ENCODE measurements around the gene ZC3H12C. TPM values are rescaled to one million over a fixed set of nuclear protein-coding genes. Genes with fewer than 3 reads are reported as not detected.

Gene ZC3H12C
- total RNA-seq, 2 experiments from 2014 or later: 0.05 to 0.17 TPM

DNA sequence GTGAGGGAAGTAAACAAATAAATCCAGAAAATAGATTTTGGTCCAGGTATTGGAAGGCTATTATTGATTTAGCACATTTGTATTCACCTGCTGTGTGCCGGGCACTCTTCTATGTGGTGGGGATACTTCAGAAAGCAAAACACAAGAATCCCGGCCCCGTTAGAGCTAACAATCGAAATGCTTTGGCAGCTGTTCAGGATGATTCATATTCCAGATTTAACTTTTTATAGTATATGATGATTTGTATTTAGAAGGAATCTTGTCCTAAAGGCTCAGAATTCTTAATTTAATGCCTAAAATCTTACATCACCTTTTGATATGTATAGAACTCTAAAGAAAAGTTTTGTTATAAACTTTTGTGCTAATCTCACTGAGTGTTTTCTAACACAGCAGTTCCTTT lies 28.0 kb downstream of the ZC3H12C start:
- DNase-seq: no peak
- H3K9me3 Mint-ChIP-seq: no peaks in the 10 kb centered on the region
- no peak overlapping the region for H3K4me3 Mint-ChIP-seq
- Histone ChIP-seq H3K9me3 (ENCODE audit: control insufficient read depth in 1 of 2, insufficient read depth in 1 of 2, low read length in 2 of 2) (peaks cover 0 to 5% of the 10 kb centered on the region in 2 experiments), H3K27ac (ENCODE audit: low read depth in 1 of 2, low read length in 2 of 2) (no peak overlapping the region), H3K27me3 (ENCODE audit: control insufficient read depth in 1 of 2, insufficient read depth in 2 of 2, low read length in 2 of 2) (peaks cover 0 to 6% of the 10 kb centered on the region in 2 experiments), H3K36me3 (ENCODE audit: insufficient read depth, low read length) (no peaks in the 10 kb centered on the region), H3K4me3 (ENCODE audit: low read length) (no peak overlapping the region), H3K4me1 (ENCODE audit: insufficient read depth, low read length) (no peaks in the 10 kb centered on the region)
- TF ChIP-seq, protein P1, sequence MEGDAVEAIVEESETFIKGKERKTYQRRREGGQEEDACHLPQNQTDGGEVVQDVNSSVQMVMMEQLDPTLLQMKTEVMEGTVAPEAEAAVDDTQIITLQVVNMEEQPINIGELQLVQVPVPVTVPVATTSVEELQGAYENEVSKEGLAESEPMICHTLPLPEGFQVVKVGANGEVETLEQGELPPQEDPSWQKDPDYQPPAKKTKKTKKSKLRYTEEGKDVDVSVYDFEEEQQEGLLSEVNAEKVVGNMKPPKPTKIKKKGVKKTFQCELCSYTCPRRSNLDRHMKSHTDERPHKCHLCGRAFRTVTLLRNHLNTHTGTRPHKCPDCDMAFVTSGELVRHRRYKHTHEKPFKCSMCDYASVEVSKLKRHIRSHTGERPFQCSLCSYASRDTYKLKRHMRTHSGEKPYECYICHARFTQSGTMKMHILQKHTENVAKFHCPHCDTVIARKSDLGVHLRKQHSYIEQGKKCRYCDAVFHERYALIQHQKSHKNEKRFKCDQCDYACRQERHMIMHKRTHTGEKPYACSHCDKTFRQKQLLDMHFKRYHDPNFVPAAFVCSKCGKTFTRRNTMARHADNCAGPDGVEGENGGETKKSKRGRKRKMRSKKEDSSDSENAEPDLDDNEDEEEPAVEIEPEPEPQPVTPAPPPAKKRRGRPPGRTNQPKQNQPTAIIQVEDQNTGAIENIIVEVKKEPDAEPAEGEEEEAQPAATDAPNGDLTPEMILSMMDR (IDR thresholded peaks at IDR 0.05): no peak
- ChIA-PET POLR2A (no interaction called here), CTCF (no interaction called here)
- H3K27me3 Mint-ChIP-seq: peaks cover 8% of the 10 kb centered on the region
- H3K4me1 Mint-ChIP-seq (ENCODE audit: low read depth): no peaks in the 10 kb centered on the region
- no peaks in the 10 kb centered on the region for H3K36me3 Mint-ChIP-seq (ENCODE audit: low read depth)
- no peak for ATAC-seq (ENCODE audit: poor library complexity)
- no peak overlapping the region for H3K27ac Mint-ChIP-seq
- intact Hi-C loops (cut with DNase I, micrococcal nuclease): no loop called here

DNA sequence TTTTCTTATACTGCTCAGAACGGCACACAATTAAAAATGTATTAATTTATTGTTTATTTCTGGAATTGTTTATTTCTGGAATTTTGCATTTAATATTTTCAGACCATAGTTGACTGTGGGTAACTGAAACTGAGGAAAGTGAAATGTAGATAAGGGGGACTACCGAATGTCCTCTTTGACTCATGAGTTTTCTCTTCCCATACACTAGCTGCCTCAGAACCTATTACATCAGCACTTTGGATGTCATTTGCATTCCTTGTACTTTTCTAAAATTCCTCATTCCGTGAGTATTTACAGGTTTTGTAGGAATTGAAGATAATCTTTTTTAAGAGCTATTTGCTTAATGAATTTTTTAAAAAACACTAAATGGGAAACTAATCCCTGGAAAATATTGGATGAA lies 29.8 kb downstream of the ZC3H12C start:
- peaks cover 3% of the 10 kb centered on the region for H3K27me3 Mint-ChIP-seq
- CTCF ChIA-PET: no interaction called here

DNA sequence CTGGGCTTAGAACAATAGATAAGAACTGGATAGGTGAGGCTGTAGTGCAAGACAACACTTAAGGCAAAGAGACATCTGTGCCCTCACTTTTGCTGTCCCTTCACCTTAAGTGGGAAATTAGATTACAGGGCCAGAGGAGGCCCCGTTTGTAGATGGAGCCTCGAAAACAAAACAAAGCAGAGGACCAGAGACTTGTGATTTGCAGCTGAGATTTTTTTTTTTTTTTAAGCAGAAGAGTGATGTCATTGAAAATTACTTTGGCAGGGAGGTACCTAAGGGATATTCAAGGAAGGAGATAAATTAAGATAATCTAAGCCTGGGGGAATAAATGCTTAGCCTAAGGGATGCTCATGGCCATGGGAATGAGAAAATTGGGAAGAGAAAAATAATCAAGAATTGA lies 31.4 kb downstream of the ZC3H12C start:
- DNase-seq (no peak), ATAC-seq (ENCODE audit: poor library complexity) (no peak)
- Histone ChIP-seq H3K9me3 (ENCODE audit: control insufficient read depth in 1 of 2, insufficient read depth in 1 of 2, low read length in 2 of 2) (peaks cover 0 to 5% of the 10 kb centered on the region in 2 experiments), H3K36me3 (ENCODE audit: insufficient read depth, low read length) (no peaks in the 10 kb centered on the region), H3K27ac (ENCODE audit: low read depth in 1 of 2, low read length in 2 of 2) (no peak overlapping the region), H3K4me1 (ENCODE audit: insufficient read depth, low read length) (no peaks in the 10 kb centered on the region), H3K27me3 (ENCODE audit: control insufficient read depth in 1 of 2, insufficient read depth in 2 of 2, low read length in 2 of 2) (no peaks in the 10 kb centered on the region), H3K4me3 (ENCODE audit: low read length) (no peak overlapping the region)
- POLR2A ChIA-PET: no interaction called here
- peaks cover 3% of the 10 kb centered on the region for H3K27me3 Mint-ChIP-seq
- H3K27ac Mint-ChIP-seq: no peak overlapping the region
- TF ChIP-seq, protein P1 (IDR thresholded peaks at IDR 0.05): no peak
- intact Hi-C loops (cut with DNase I, micrococcal nuclease): no loop called here
- no peaks in the 10 kb centered on the region for H3K4me1 Mint-ChIP-seq (ENCODE audit: low read depth)
- CTCF ChIA-PET: interaction anchor here (0.9 kb wide), 1 partner anchor 11 kb away, joined by 3 read pairs; no protein-coding TSS in a partner anchor
- no peaks in the 10 kb centered on the region for H3K36me3 Mint-ChIP-seq (ENCODE audit: low read depth)
- no peak overlapping the region for H3K4me3 Mint-ChIP-seq
- no peaks in the 10 kb centered on the region for H3K9me3 Mint-ChIP-seq

More for the DNA sequence above, 29.8 kb downstream of the ZC3H12C start:
- H3K4me3 ChIP-seq (ENCODE audit: low read length): no peak overlapping the region
- Mint-ChIP-seq H3K36me3 (ENCODE audit: low read depth) (no peaks in the 10 kb centered on the region), H3K4me3 (no peak overlapping the region), H3K9me3 (no peaks in the 10 kb centered on the region), H3K4me1 (ENCODE audit: low read depth) (no peaks in the 10 kb centered on the region), H3K27ac (no peak overlapping the region)
- peaks cover 0 to 5% of the 10 kb centered on the region in 2 experiments for H3K9me3 ChIP-seq (ENCODE audit: control insufficient read depth in 1 of 2, insufficient read depth in 1 of 2, low read length in 2 of 2)
- ATAC-seq (ENCODE audit: poor library complexity): no peak
- H3K27me3 ChIP-seq (ENCODE audit: control insufficient read depth in 1 of 2, insufficient read depth in 2 of 2, low read length in 2 of 2): no peaks in the 10 kb centered on the region
- H3K36me3 ChIP-seq (ENCODE audit: insufficient read depth, low read length): no peaks in the 10 kb centered on the region
- DNase-seq: no peak
- no peak overlapping the region for H3K27ac ChIP-seq (ENCODE audit: low read depth in 1 of 2, low read length in 2 of 2)
- TF ChIP-seq, protein P1 (IDR thresholded peaks at IDR 0.05): no peak
- H3K4me1 ChIP-seq (ENCODE audit: insufficient read depth, low read length): no peaks in the 10 kb centered on the region
- intact Hi-C loops (cut with DNase I, micrococcal nuclease): no loop called here
- POLR2A ChIA-PET: no interaction called here
